WERI-Rb-1 (cell line): ENCODE results near the gene ZC3H7B.

Experiments
- DNase-seq: peaks from one replicate; pipeline ENCODE4 v3.0.0-alpha.2; 2020
- H3K27ac ChIP-seq: fragments of 250-450 bp; sonication (Bioruptor Pico); 2 replicates; pipeline ENCODE4 v1.5.1; 2020; ENCODE audit warnings: mild to moderate bottlenecking, moderate library complexity
- H3K27me3 ChIP-seq: fragments of 250-450 bp; sonication (Bioruptor Pico); 2 replicates; pipeline ENCODE4 v1.5.1; 2021; ENCODE audit warnings: mild to moderate bottlenecking, low read depth, moderate library complexity; ENCODE audit not compliant: insufficient read depth, severe bottlenecking
- H3K36me3 ChIP-seq: fragments of 250-450 bp; sonication (Bioruptor Pico); 2 replicates; pipeline ENCODE4 v1.5.1; 2020; ENCODE audit warnings: mild to moderate bottlenecking, moderate library complexity
- H3K4me3 ChIP-seq: 2 replicates; pipeline ENCODE4 v1.5.1; 2011; ENCODE audit warnings: low read depth, mild to moderate bottlenecking, control low read depth, low read length
- H3K9me3 ChIP-seq: fragments of 250-450 bp; sonication (Bioruptor Pico); 2 replicates; pipeline ENCODE4 v1.5.1; 2021; ENCODE audit warnings: mild to moderate bottlenecking, moderate library complexity; ENCODE audit not compliant: severe bottlenecking
- TF ChIP-seq, protein P1 (sequence below): IDR thresholded peaks from 2 replicates; pipeline ENCODE4 v1.5.1; 2011; ENCODE audit warnings: low read depth, mild to moderate bottlenecking, control low read depth, inconsistent platforms, low read length

Gene ZC3H7B

DNA sequence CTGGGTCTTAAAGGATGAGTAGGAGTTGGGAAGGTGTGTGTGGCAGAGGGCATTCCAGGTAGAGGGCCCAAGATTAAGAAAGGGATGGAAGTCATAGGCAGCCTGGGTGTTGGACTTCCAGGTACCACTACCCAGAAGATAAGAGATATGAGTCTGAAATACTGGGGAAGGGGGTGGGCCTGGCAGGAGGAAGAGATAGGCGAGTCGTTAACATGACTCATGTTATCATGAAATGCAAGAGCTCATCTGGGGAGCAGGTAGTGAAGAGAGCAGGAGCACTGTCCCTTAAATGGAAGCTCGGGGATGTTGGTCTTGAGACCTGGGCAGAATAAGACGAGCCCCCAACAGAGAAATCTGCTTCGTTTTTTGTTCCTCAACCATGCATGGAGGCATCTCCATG lies 10.2 kb downstream of the ZC3H7B start:
- no peak for DNase-seq
- Histone ChIP-seq H3K36me3 (peaks cover 8% of the 10 kb centered on the region), H3K9me3 (no peaks in the 10 kb centered on the region), H3K4me3 (no peak overlapping the region), H3K27ac (no peak overlapping the region), H3K27me3 (no peaks in the 10 kb centered on the region)
- TF ChIP-seq, protein P1, sequence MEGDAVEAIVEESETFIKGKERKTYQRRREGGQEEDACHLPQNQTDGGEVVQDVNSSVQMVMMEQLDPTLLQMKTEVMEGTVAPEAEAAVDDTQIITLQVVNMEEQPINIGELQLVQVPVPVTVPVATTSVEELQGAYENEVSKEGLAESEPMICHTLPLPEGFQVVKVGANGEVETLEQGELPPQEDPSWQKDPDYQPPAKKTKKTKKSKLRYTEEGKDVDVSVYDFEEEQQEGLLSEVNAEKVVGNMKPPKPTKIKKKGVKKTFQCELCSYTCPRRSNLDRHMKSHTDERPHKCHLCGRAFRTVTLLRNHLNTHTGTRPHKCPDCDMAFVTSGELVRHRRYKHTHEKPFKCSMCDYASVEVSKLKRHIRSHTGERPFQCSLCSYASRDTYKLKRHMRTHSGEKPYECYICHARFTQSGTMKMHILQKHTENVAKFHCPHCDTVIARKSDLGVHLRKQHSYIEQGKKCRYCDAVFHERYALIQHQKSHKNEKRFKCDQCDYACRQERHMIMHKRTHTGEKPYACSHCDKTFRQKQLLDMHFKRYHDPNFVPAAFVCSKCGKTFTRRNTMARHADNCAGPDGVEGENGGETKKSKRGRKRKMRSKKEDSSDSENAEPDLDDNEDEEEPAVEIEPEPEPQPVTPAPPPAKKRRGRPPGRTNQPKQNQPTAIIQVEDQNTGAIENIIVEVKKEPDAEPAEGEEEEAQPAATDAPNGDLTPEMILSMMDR: no peak

DNA sequence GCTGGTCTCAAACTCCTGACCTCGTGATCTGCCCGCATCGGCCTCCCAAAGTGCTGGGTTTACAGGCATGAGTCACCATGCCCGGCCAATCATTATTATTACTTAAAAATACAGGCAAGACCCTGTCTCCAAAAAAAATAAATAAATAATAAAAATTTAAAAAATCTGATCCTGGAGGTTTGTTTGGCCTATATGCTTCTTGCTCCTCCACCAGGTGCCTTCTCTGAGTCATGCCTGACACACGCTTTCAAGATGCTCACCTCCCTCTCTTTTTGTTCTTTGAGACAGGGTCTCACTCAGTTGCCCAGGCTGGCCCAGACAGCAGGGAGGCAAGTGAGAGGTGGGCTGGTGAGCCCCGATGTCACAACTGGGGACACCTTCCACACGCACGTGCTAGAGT lies 13.5 kb downstream of the ZC3H7B start:
- no peak for DNase-seq
- Histone ChIP-seq H3K4me3 (no peak overlapping the region), H3K9me3 (no peaks in the 10 kb centered on the region), H3K27me3 (no peaks in the 10 kb centered on the region), H3K27ac (no peak overlapping the region), H3K36me3 (peaks cover 10% of the 10 kb centered on the region)
- TF ChIP-seq, protein P1: no peak

DNA sequence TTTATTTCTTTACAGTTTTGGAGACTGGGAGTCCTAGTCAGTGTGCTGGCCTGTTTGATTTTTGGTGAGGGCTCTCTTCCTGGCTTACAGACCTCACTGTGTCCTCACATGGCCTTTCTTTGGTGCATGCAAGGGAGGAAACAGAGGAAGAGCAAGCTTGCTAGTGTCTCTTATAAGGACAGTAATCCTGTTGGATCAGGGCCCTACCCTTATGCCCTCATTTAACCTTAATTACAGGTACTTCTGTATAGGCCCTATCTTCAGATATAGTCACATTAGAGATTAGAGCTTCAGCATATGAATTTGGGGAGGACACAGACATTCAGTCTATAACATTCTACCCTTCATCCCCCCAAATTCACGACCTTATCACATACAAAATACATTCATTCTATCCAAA lies 14.3 kb downstream of the ZC3H7B start:
- Histone ChIP-seq H3K36me3 (peaks cover 10% of the 10 kb centered on the region), H3K27me3 (no peaks in the 10 kb centered on the region), H3K9me3 (no peaks in the 10 kb centered on the region), H3K27ac (no peak overlapping the region), H3K4me3 (no peak overlapping the region)
- no peak for DNase-seq
- TF ChIP-seq, protein P1: no peak

DNA sequence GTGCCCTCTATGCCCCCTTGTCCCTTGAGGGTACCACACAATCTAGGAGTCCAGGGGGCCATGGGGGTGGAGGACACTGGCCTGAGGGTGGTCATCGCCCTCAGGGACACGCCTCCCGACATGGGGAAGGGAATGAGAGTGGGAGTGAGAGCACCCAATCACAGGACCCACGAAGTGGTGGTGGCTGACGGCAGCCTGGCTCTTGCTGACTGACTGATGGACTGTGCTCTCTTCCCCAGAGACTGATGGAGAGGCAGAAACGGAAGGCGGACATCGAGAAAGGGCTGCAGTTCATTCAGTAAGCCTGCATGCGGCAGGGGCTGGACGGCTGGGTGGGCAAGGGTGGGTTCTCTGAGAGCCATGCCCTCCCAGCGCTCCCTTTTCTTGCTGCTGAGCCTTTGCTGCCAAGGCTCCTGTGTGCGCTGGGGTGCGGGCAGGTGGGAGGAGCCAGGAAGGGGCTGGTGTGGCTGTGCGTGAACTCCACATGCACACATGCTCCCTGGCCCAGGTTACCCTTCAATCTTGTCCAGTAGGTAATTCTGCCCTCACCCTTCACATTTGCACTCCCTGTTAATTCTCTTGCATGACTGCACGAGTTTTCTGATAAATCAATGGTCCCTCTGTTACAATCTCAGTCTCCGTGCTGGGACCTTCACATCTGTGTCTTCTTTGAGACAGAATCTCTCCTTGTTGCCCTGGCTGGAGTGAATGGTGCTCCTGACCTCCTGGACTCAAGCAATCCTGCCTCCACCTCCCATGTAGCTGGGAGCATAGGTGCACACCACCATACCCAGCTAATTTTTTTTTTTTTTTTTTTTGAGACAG lies 19.3 kb downstream of the ZC3H7B start:
- Histone ChIP-seq H3K9me3 (no peaks in the 10 kb centered on the region), H3K36me3 (peaks cover 25% of the 10 kb centered on the region), H3K27me3 (no peaks in the 10 kb centered on the region), H3K4me3 (no peak overlapping the region), H3K27ac (no peak overlapping the region; the same call in 1 of the 2 replicates)
- DNase-seq: no peak
- TF ChIP-seq, protein P1: no peak

DNA sequence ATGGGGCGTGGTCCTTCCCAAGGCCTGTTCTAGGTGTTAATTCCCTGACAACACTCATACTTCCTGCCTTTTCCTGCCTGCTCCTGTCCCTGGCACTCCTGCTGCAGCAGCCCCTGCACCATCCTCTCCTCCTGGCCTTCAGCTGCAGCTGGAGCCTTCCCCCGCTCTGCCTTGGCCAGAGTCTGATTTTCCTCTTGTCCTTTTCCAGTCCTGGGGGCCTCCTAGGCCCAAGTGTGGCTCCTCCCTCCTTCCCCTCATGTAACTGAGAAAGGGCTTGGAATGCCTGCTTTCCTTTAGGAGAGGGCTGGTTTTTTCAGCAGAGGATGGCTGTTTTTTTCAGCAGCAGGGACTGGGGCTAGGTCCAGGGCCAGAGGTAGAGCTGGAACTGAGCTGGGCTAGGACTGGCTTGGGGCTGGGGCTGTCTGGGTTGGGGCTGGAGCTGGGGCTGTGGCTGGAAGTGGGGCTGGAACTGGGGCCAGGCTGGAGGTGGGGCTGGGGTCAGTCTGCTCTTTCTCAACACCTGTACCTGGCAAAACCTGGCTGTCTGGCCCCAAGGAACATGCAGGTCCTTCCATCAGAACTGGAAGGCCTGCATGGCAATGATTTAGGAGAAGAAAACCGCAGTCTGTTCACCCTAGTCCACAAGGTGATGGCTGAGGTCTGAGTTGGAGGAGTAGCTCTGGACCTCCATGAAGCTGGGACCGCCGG lies 23.6 kb downstream of the ZC3H7B start:
- Histone ChIP-seq H3K27ac (no peak overlapping the region), H3K9me3 (no peaks in the 10 kb centered on the region), H3K27me3 (no peaks in the 10 kb centered on the region), H3K36me3 (peaks cover 52% of the 10 kb centered on the region), H3K4me3 (no peak overlapping the region)
- no peak for DNase-seq
- TF ChIP-seq, protein P1: no peak
